HEK293 (cell line): ENCODE data around the gene STRBP.

Experiments
- CTCF ChIA-PET: fragments of 350-600 bp; formaldehyde crosslinking; extraction: SDS; loops from one replicate; lab custom pipeline; 2021; ENCODE audit warnings: antibody characterized with exemption; lab: Yijun Ruan, JAX
- POLR2A ChIA-PET: fragments of 300-600 bp; formaldehyde crosslinking; extraction: SDS; loops from one replicate; lab custom pipeline; 2020; ENCODE audit warnings: antibody characterized with exemption, inconsistent platforms; lab: Yijun Ruan, JAX
- H3K27ac ChIP-seq: fragments of 200-500 bp; sonication (Bioruptor generic); 2 replicates; pipeline ENCODE4 v1.5.1; 2014; ENCODE audit warnings: low read depth, low read length, control low read depth, inconsistent platforms; ENCODE audit errors: extremely low read depth
- H3K36me3 ChIP-seq, 2 experiments: fragments of 200-500 bp in 1 of 2; sonication (Bioruptor generic) in 1 of 2; 1 replicate in 1 of 2; 2 replicates in 1 of 2; pipeline ENCODE4 v1.5.1; 2014 to 2017; ENCODE audit warnings: inconsistent platforms in 2 of 2, low read length in 2 of 2; ENCODE audit not compliant: control insufficient read depth in 2 of 2, insufficient read depth in 1 of 2
- H3K4me1 ChIP-seq: fragments of 200-500 bp; sonication (Bioruptor generic); 2 replicates; pipeline ENCODE4 v1.5.1; 2014; ENCODE audit warnings: mild to moderate bottlenecking, low read length, inconsistent platforms; ENCODE audit not compliant: control insufficient read depth, insufficient read depth
- H3K4me3 ChIP-seq: 2 replicates; pipeline ENCODE4 v1.5.1; 2011; ENCODE audit warnings: low read depth, mild to moderate bottlenecking, control low read depth, low read length, moderate library complexity
- H3K9me3 ChIP-seq: fragments of 200-500 bp; sonication (Bioruptor generic); 2 replicates; pipeline ENCODE4 v1.5.1; 2014; ENCODE audit warnings: low read depth, low read length, inconsistent platforms; ENCODE audit not compliant: control insufficient read depth, insufficient read depth
- AEBP2 ChIP-seq: fragments of 450-650 bp; formaldehyde crosslinking; IDR thresholded peaks from 2 replicates; pipeline ENCODE4 v1.5.1; 2016; ENCODE audit warnings: missing biosample characterization, missing genetic modification characterization, borderline replicate concordance
- BCL11A ChIP-seq: fragments of 450-650 bp; formaldehyde crosslinking; IDR thresholded peaks from 2 replicates; pipeline ENCODE4 v1.5.1; 2016; ENCODE audit warnings: low read depth, missing biosample characterization, missing genetic modification characterization
- BCL11B ChIP-seq: fragments of 450-650 bp; formaldehyde crosslinking; IDR thresholded peaks from 2 replicates; pipeline ENCODE4 v1.5.1; 2016; ENCODE audit warnings: low read depth, missing biosample characterization, missing genetic modification characterization
- GLI2 ChIP-seq: fragments of 450-650 bp; formaldehyde crosslinking; IDR thresholded peaks from 2 replicates; pipeline ENCODE4; 2017; ENCODE audit warnings: missing biosample characterization, missing genetic modification characterization, low read depth, borderline replicate concordance
- MEIS1 ChIP-seq: sonication (generic); formaldehyde crosslinking; IDR thresholded peaks from 2 replicates; pipeline ENCODE4 v1.8.1; 2022; ENCODE audit warnings: missing genetic modification reagents, mild to moderate bottlenecking, borderline replicate concordance
- MZF1 ChIP-seq: fragments of 450-650 bp; formaldehyde crosslinking; IDR thresholded peaks from 2 replicates; pipeline ENCODE4 v1.5.1; 2017; ENCODE audit warnings: missing biosample characterization, missing genetic modification characterization, borderline replicate concordance
- REST ChIP-seq: fragments of 450-650 bp; formaldehyde crosslinking; IDR thresholded peaks from 2 replicates; pipeline ENCODE4 v1.5.1; 2016; ENCODE audit warnings: missing biosample characterization, missing genetic modification characterization
- SCRT1 ChIP-seq: fragments of 450-650 bp; formaldehyde crosslinking; IDR thresholded peaks from 2 replicates; pipeline ENCODE4 v1.5.1; 2016; ENCODE audit warnings: missing biosample characterization, missing genetic modification characterization, borderline replicate concordance
- YY2 ChIP-seq: fragments of 450-650 bp; formaldehyde crosslinking; IDR thresholded peaks from 2 replicates; pipeline ENCODE4 v1.5.1; 2016; ENCODE audit warnings: missing biosample characterization, missing genetic modification characterization
- ZBTB1 ChIP-seq: fragments of 450-650 bp; formaldehyde crosslinking; IDR thresholded peaks from 2 replicates; pipeline ENCODE4 v1.5.1; 2016; ENCODE audit warnings: missing biosample characterization, missing genetic modification characterization
- ZEB2 ChIP-seq: fragments of 450-650 bp; formaldehyde crosslinking; IDR thresholded peaks from 2 replicates; pipeline ENCODE4 v1.5.1; 2016; ENCODE audit warnings: missing biosample characterization, missing genetic modification characterization
- ZFP37 ChIP-seq: fragments of 450-650 bp; formaldehyde crosslinking; IDR thresholded peaks from 2 replicates; pipeline ENCODE4 v1.5.1; 2016; ENCODE audit warnings: missing biosample characterization, missing genetic modification characterization
- ZIC2 ChIP-seq: fragments of 450-650 bp; formaldehyde crosslinking; IDR thresholded peaks from 2 replicates; pipeline ENCODE4 v1.5.1; 2016; ENCODE audit warnings: missing biosample characterization, missing genetic modification characterization
- ZNF114 ChIP-seq: fragments of 450-650 bp; formaldehyde crosslinking; IDR thresholded peaks from 2 replicates; pipeline ENCODE4 v1.5.0; 2017; ENCODE audit warnings: missing biosample characterization, missing genetic modification characterization
- ZNF146 ChIP-seq: fragments of 450-650 bp; formaldehyde crosslinking; IDR thresholded peaks from 2 replicates; pipeline ENCODE4 v1.5.1; 2016; ENCODE audit warnings: missing biosample characterization, missing genetic modification characterization
- ZNF184 ChIP-seq: fragments of 450-650 bp; IDR thresholded peaks from 2 replicates; pipeline ENCODE4 v1.5.1; 2018; ENCODE audit warnings: missing biosample characterization, mild to moderate bottlenecking, missing genetic modification characterization
- ZNF202 ChIP-seq: fragments of 450-650 bp; formaldehyde crosslinking; IDR thresholded peaks from 2 replicates; pipeline ENCODE4 v1.5.1; 2016; ENCODE audit warnings: missing biosample characterization, missing genetic modification characterization, borderline replicate concordance
- ZNF292 ChIP-seq: fragments of 450-650 bp; formaldehyde crosslinking; IDR thresholded peaks from 2 replicates; pipeline ENCODE4 v1.5.1; 2016; ENCODE audit warnings: low read depth, missing biosample characterization, missing genetic modification characterization, borderline replicate concordance
- ZNF302 ChIP-seq: fragments of 450-650 bp; formaldehyde crosslinking; IDR thresholded peaks from 2 replicates; pipeline ENCODE4 v1.5.1; 2016; ENCODE audit warnings: missing biosample characterization, missing genetic modification characterization, low read depth
- ZNF350 ChIP-seq: fragments of 450-650 bp; formaldehyde crosslinking; IDR thresholded peaks from 2 replicates; pipeline ENCODE4 v1.5.0; 2017; ENCODE audit warnings: missing biosample characterization, mild to moderate bottlenecking, missing genetic modification characterization
- ZNF423 ChIP-seq: fragments of 450-650 bp; formaldehyde crosslinking; IDR thresholded peaks from 2 replicates; pipeline ENCODE4 v1.5.1; 2016; ENCODE audit warnings: missing biosample characterization, missing genetic modification characterization
- ZNF549 ChIP-seq: fragments of 450-650 bp; IDR thresholded peaks from 2 replicates; pipeline ENCODE4 v1.5.1; 2018; ENCODE audit warnings: missing biosample characterization, missing genetic modification characterization, mild to moderate bottlenecking, inconsistent platforms, moderate library complexity
- ZNF664 ChIP-seq: fragments of 450-650 bp; formaldehyde crosslinking; IDR thresholded peaks from 2 replicates; pipeline ENCODE4 v1.5.1; 2016; ENCODE audit warnings: missing biosample characterization, missing genetic modification characterization
- ZNF777 ChIP-seq: fragments of 450-650 bp; formaldehyde crosslinking; IDR thresholded peaks from 2 replicates; pipeline ENCODE4 v1.5.1; 2017; ENCODE audit warnings: missing biosample characterization, missing genetic modification characterization, borderline replicate concordance
- ZNF830 ChIP-seq: fragments of 450-650 bp; IDR thresholded peaks from 2 replicates; pipeline ENCODE4 v1.5.0; 2018; ENCODE audit warnings: missing biosample characterization, missing genetic modification characterization, low read depth, mild to moderate bottlenecking, moderate library complexity

STRBP gene

GRCh38 chr9:123121457-123121856 is 146.9 kb downstream of the STRBP start:
- Histone ChIP-seq H3K4me3 (no peak overlapping the region), H3K36me3 (no peaks in the 10 kb centered on the region), H3K27ac (no peak overlapping the region), H3K4me1 (no peaks in the 10 kb centered on the region), H3K9me3 (no peaks in the 10 kb centered on the region)
- POLR2A ChIA-PET, result interaction anchor here (1.2 kb wide), 1 partner anchor 15 kb away, joined by 4 read pairs; no protein-coding TSS in a partner anchor
- CTCF ChIA-PET, result interaction anchor here (1.3 kb wide), 1 partner anchor 227 kb away, joined by 3 read pairs; no protein-coding TSS in a partner anchor
- TF ChIP-seq BCL11A (tag by site-specific recombination) (no peak), MEIS1 (CRISPR knock-in tag) (no peak), ZNF664 (tag by site-specific recombination) (no peak), ZNF302 (tag by site-specific recombination) (no peak), ZFP37 (tag by site-specific recombination) (no peak), ZNF423 (tag by site-specific recombination) (no peak)

- POLR2A ChIA-PET, result interaction anchor here (1.2 kb wide), 1 partner anchor 14 kb away, joined by 4 read pairs; no protein-coding TSS in a partner anchor
- Histone ChIP-seq H3K4me1 (no peaks in the 10 kb centered on the region), H3K4me3 (no peak overlapping the region), H3K27ac (no peak overlapping the region), H3K9me3 (no peaks in the 10 kb centered on the region), H3K36me3 (no peaks in the 10 kb centered on the region)
- TF ChIP-seq AEBP2 (tag by site-specific recombination), result no peak
- no peak for TF ChIP-seq ZNF146 (tag by site-specific recombination)
- TF ChIP-seq ZNF350, result no peak
- no peak for TF ChIP-seq ZNF549 (tag by site-specific recombination)
- TF ChIP-seq ZNF423 (tag by site-specific recombination), result no peak
- TF ChIP-seq ZNF292 (tag by site-specific recombination), result no peak
- no peak for TF ChIP-seq SCRT1 (tag by site-specific recombination)
- TF ChIP-seq ZNF777 (tag by site-specific recombination), result no peak
- TF ChIP-seq ZIC2 (tag by site-specific recombination), result no peak
- TF ChIP-seq ZNF184 (tag by site-specific recombination), result no peak
- no peak for TF ChIP-seq YY2 (tag by site-specific recombination)
- TF ChIP-seq ZEB2 (tag by site-specific recombination), result no peak
- TF ChIP-seq ZNF114 (tag by site-specific recombination), result no peak
- no peak for TF ChIP-seq REST (tag by site-specific recombination)
- TF ChIP-seq ZNF202 (tag by site-specific recombination), result no peak
- TF ChIP-seq GLI2 (tag by site-specific recombination), result no peak
- no peak for TF ChIP-seq ZBTB1 (tag by site-specific recombination)
- TF ChIP-seq MZF1 (tag by site-specific recombination), result no peak
- no peak for TF ChIP-seq BCL11B (tag by site-specific recombination)
- no peak for TF ChIP-seq ZNF830 (tag by site-specific recombination)
- CTCF ChIA-PET, result interaction anchor here (1.3 kb wide), 1 partner anchor 228 kb away, joined by 3 read pairs; no protein-coding TSS in a partner anchor
Measured at GRCh38 chr9:123120953-123121352, 147.4 kb downstream of the STRBP start.
